Islet of Langerhans (tissue), 1 donor: ENCODE measurements around the gene PROZ.
"Not testable (repeated sequence)": the region's sequence is repeated elsewhere in the genome, so short reads cannot be mapped to it uniquely, and the experiment has no call there.

Experiments
- FAIRE-seq: peaks from one replicate; lab custom pipeline; 2011; peaks lifted over from hg19 to GRCh38; lab: Jason Lieb, UNC

Gene PROZ

DNA sequence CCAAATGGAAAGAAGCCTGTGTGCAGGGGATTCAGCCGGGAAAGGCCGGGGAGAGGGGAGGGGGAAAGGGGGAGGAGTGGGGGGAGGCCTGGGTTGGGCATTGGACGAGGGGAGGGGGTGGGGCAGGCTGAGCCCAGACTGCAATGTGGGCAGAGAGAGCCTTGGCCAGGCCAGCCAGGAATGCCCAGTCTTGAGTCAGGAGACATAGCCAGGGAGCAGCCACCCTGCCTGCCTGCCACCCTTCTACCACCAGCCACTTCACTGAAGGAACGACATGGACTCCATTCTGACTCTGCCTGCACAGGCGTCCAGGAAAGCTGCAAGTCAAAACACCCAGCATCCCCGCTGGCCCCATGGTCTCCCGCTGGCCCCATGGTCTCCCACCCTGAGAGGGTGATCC lies 498 bp downstream of the PROZ start:
- no peak for FAIRE-seq

DNA sequence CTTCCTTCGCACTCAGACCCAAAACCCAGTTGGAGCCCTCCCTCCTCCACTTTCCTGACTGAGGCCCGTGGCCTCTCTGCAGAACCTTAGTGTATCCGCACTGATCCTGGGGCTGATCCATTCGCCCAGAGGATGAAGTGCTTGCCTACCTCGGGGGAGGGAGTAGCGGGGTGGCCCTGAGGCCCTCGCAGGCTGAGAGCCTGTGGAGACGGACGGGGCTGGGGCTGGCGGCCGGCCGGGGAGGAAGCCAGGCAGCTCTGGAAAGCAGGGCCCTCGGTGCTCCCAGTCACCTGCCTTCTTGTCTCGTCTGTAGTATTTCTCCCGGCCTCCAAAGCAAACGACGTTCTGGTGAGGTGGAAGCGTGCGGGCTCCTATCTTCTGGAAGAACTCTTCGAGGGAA lies 1.3 kb downstream of the PROZ start:
- FAIRE-seq: no peak

- no peak for FAIRE-seq
These were observed 2.5 kb downstream of the PROZ start for GRCh38 chr13:113160983-113161382.

DNA sequence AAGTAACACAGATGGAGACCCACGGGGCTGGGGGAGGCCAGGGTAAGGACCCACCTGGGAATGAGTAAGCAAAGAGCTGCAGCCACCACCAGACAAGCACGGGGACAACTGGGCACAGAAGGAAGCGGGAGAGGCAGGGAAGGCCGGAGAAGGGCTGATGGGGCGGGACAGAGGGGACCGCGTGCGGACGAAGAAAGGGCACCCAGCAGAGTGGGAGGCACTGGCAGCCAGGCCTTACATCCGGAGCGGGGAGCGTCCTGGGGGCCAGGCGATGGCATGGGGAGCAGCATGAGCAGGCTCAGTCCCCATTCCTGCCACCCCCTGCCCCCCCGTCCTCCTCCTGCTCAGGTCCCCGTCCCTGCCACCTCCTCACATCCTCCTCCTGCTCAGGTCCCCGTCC lies 3.0 kb downstream of the PROZ start:
- FAIRE-seq: no peak

GRCh38 chr13:113161975-113162374 lies 3.5 kb downstream of the PROZ start:
- FAIRE-seq: not testable (repeated sequence)

DNA sequence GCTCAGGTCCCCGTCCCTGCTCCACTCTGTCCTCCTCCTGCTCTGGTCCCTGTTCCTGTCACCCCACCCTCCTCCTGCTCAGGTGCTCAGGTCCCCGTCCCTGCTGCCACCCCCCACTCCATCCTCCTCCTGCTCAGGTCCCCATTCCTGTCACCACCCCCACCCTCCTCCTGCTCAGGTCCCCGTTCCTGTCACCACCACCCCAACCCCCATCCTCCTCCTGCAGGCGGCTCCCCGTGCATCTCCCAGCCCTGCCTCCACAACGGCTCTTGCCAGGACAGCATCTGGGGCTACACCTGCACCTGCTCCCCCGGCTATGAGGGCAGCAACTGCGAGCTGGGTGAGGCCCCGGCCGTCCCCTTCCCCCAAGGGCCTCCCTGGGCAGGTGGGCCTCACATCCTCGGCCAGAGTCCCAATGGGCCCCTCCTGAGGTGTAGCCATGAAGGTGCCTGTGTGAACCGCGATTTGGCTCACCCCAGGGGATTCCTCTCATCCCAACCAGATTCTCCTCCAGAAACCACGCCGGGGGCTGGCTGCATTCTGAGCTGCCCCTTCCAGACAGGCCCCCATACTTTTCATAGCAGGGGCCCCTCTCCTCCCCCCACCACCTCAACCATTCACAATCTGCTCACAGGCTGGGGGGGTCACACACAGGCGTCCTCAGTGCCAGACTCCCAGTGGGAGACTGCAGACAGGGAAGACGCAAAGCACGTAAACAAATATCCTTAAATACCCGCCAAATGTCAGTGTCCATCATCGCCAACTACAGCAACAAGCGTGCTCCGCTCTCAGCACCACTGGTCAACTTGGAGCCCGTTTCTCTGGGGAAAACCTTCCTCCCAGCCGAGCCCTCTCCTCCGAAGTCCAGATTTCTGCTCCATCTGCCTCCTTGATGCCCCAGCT lies 4.6 kb downstream of the PROZ start:
- FAIRE-seq: no peak

DNA sequence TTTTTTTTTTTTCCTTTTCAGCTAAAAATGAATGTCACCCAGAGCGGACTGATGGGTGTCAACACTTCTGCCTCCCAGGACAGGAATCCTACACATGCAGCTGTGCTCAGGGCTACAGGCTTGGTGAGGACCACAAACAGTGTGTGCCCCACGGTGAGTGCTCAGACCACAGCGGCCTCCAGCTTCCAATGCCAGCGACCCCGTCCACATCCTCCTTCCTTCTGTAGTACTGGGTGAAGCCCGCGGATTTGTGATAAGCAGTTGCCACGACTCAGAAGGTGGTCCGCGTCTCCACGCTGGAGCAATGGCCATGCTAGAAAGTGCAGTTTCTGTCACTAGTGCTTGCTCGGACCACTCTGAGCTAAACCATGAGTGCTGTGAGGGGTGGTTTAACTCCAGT lies 6.0 kb downstream of the PROZ start:
- no peak for FAIRE-seq

GRCh38 chr13:113166266-113166665 lies 7.8 kb downstream of the PROZ start:
- FAIRE-seq: no peak

- FAIRE-seq: no peak
These were observed 8.2 kb downstream of the PROZ start for GRCh38 chr13:113166681-113167080.

DNA sequence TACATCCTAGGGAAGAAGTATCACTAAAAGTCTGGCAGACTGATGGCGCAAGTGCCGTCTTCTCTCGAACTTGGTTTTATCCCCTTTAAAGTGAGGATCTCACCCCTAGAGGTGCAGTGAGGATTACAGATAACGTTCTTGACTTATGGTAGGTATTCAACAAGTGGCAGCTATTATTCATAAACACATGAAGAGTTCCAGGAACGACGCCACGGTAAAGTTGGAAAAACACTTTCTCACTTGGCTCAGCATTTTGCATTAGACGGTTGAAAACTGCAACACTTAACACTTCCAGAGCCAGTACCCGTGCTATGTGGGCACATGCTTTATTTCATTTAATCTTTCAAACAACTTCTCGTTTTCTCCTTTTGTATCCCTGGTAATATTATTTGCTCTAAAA lies 8.7 kb downstream of the PROZ start:
- FAIRE-seq: no peak

DNA sequence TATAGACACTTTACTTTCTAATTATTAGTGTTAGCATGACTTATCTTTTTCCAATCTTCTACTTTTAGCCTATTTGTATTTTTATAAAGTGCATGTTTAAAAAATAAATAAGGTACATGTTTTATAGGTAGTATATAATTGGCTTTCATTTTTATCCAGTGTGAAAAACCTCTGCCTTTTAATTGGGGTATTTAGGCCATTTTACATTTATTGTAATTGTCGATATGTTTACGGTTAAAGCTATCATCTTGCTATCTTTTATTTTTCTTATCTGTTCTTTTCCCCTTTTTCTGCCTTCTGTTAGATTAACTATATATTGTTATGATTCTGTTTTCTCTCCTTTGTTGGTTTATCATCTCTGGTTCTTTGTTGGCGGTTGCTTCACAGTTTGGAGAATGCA lies 9.1 kb downstream of the PROZ start:
- no peak for FAIRE-seq

GRCh38 chr13:113168211-113168610 lies 9.8 kb downstream of the PROZ start:
- no peak for FAIRE-seq

DNA sequence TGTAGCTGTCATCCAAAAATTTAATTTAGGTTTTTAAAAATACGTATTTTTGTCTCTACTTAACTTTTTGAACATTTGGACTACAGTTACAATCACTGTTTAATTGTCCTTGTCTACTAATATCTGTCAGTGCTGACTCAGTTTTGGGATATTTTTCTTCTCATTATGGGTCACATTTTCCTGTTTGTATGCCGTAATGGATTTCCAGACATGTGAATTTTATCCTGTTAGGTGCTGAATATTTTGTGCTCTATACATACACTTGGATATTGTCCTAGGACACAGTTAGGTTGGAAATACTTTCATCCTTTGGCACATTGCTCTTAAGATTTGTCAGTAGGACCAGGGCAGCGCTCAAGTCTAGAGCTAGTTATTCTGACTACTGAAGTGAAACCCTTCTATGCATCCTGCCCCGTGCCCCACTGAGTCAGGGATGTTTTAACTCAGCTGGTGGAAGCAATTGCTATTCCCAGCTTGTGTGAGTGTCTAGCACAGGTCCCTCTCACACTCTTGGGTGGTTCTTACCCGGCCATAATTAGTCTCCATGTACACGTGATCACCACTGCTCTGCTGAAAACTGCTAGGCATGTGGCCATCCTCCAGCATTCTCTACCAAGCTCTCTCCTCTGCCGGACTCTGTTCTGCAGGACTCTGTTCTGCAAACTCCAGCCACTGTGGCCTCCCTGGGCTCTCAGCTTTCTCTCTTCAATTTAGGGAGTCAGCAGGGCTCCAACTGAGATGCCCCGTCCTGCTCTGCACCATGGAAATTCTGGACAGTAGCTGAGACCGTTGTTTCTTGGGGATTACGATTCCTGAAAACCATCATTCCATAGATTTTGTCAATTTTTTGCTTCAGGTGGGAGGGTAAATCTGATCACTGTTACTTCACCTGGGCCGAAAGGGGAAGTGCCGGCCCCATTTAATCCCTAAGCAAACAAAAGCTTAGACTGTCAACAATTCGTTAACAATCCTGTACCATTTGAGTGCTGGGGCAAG lies 11.1 kb downstream of the PROZ start:
- FAIRE-seq: no peak

- FAIRE-seq: no peak
These were observed 12.1 kb downstream of the PROZ start for GRCh38 chr13:113170511-113170910.

DNA sequence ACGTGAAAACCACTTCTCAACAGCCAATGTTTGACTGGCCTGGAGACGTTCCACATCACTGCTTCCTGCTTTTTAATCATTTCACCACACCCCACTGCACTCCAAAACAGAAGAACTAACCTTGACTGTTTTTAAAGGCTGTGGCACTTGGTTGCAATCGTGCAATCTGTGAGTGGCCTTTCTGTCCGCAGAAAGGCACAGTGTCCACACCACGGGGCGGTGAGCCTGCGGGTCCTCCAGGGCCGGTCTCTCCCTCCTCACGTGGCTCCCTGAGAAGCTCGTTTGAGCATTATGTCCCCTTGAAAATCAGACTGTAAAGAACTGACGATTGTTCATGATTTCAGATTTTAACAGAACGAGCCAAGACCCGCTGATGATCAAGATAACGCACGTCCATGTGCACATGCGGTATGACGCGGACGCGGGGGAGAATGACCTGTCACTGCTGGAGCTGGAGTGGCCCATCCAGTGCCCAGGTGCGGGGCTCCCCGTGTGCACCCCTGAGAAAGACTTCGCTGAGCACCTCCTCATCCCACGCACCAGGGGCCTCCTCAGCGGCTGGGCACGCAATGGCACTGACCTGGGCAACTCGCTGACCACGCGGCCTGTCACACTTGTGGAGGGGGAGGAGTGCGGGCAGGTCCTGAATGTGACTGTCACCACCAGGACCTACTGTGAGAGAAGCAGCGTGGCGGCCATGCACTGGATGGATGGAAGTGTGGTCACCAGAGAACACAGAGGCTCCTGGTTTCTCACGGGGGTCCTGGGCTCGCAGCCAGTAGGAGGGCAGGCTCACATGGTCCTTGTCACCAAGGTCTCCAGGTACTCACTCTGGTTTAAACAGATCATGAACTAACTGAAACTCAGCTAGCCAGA lies 13.0 kb downstream of the PROZ start:
- no peak for FAIRE-seq

DNA sequence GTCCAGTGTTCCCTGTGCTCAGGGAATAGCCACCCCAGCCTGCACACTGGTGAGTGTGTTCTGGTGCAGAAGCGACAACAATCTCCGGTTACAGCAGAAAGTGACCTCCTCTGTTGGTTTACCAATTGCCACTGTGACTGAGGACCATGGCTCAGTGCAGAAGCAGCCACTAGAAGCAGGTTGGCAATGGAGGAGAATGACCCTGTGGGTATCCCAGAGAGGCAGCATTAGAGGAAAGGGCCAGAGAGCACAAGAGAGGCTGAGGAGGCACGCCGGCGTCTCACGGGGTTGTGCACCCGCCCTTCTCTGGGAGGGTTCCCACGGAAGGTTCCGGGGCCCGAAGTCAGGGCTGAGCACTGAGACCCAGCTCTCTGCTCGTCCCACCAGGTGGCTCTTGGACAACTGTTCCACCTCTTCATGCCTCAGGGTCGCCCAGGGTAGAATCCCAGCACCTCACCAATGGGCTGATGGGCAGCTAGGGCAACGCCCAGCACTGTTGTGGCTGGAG lies 14.0 kb downstream of the PROZ start:
- no peak for FAIRE-seq

DNA sequence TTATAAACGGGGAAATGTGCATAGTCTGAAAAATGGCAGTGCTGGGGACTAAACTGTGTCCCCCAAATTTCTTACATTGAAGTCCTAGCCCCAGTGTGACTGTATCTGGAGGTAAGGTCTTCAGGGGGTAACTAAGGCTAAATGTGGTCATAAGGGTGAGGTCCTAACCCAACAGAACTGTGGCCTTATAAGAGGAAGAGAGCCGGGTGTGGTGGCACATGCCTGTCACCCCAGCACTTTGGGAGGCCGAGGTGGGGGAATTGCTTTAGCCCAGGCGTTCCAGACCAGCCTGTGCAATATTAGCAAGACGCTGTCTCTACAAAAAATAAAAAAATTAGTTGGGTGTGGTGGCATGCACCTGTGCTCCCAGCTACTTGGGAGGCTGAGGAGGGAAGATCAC lies 17.8 kb downstream of the PROZ start:
- FAIRE-seq: no peak

DNA sequence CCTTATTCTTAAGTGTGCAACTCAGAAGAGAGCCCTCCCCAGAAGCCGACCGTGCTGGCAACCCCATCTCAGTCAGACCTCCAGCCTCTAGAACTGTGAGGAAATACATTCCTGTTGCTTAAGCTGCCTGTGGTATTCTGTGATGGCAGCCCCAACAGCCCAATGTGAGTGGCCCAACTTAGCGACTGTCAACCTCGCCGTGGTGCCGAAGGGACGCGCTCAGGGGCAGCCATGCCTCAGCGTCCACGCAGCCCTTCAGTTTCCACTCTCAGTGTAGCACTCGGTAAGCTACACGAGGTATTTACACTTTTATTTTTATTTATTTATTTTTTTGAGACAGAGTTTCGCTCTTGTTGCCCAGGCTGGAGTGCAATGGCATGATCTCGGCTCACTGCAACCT lies 18.4 kb downstream of the PROZ start:
- no peak for FAIRE-seq

DNA sequence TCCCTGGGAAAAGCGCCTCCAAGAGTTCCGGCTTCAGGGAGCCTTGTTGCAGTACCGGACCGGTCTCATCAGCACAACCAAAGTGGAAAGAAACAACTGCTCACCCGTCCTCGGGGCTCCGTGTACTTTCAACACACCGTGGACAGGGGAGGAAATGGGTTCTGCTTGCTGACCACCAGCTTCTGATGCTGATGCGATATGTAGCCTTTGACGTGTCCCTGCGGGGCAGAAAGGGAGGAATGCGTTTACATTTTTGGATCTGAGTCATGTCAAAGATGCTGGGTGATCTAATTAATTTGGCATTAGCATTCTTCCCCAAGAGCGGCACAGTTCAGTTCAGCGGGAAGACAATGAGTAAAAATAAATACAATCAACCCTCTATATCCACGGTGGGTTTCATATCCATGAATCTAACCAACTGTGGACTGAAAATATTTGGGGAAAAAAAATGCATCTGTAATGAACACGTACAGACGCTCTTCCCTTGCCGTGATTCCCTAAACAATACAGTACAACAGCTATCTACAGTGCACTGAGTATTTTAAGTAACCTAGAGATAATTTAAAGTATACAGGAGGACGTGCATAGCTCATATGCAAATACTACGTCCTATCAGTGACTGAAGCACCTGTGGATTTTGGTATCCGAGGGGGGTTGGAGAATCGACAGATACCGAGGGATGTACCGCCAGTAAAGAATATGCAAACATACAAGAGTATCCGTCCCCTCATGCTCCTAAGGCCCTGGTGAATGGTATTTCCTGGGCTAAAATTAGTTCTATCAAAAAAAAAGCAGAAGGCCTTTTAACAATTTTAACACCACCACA lies 19.8 kb downstream of the PROZ start:
- no peak for FAIRE-seq

DNA sequence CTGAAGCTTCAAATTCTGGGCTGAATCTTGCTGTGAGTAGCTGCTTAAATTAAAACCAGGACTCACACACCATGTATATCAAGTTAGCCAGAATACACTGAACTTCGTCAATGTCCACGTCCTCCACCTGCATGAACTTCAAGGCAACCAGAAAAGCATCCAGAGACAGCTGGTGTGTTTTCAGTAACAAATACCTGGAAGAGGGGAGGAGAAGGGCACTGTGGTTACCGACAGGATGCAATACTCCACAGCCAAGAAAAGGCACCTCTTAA lies 20.4 kb downstream of the PROZ start:
- FAIRE-seq: no peak
